ENCODE measurements around the gene RBM14. TPM values are rescaled to one million over a fixed set of nuclear protein-coding genes. Genes with fewer than 3 reads are reported as not detected.
"Not testable (repeated sequence)": the region's sequence is repeated elsewhere in the genome, so short reads cannot be mapped to it uniquely, and the experiment has no call there.

The RBM14 gene, protein sequence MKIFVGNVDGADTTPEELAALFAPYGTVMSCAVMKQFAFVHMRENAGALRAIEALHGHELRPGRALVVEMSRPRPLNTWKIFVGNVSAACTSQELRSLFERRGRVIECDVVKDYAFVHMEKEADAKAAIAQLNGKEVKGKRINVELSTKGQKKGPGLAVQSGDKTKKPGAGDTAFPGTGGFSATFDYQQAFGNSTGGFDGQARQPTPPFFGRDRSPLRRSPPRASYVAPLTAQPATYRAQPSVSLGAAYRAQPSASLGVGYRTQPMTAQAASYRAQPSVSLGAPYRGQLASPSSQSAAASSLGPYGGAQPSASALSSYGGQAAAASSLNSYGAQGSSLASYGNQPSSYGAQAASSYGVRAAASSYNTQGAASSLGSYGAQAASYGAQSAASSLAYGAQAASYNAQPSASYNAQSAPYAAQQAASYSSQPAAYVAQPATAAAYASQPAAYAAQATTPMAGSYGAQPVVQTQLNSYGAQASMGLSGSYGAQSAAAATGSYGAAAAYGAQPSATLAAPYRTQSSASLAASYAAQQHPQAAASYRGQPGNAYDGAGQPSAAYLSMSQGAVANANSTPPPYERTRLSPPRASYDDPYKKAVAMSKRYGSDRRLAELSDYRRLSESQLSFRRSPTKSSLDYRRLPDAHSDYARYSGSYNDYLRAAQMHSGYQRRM
- 28.7 TPM for total RNA-seq
- long read RNA-seq, transcript RBM14-201 (3 exons, 2,828 nt) = major isoform, 33 of 38 reads
- long read RNA-seq, partial matches to known transcripts = 5 of 38 reads
- long read RNA-seq, other reads (novel, unspliced or antisense) = 0 of 38 reads

DNA sequence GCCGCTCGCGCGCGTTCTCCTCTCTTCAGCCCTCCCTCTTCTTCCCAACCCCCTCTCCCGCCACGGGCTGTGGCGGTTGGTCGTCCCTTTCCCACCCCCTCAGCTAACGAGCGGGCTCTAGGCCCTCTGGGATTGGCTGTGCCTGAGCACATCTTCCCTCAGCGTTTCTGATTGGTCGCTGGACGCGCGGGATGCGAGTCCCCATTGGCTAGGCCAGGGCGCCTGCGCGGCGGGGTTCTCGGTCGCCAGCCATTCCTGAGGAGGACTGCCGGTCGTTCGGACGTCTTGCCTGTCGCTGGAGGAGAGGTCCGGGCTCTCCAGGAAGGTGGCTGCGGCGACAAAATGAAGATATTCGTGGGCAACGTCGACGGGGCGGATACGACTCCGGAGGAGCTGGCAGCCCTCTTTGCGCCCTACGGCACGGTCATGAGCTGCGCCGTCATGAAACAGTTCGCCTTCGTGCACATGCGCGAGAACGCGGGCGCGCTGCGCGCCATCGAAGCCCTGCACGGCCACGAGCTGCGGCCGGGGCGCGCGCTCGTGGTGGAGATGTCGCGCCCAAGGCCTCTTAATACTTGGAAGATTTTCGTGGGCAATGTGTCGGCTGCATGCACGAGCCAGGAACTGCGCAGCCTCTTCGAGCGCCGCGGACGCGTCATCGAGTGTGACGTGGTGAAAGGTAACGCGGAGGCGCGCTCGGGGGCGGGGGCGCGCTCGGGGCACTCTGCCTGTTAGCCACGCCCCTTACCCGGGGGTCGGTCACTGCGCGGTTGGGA lies at the start of gene RBM14:
Gene RBM14 (plus strand): TSS at position 252 of the 776 bp plus-strand sequence. CDS start 91 bp downstream, at position 343.
- peak; percentile 94 for ATAC-seq (ENCODE audit: poor library complexity)
- intact Hi-C loops (cut with DNase I) = loop anchor here (2.0 kb wide), 1 partner anchor 24 kb away; the partner anchor contains the start of genes CCDC87 and CCS
- peak; percentile 99 for DNase-seq

DNA sequence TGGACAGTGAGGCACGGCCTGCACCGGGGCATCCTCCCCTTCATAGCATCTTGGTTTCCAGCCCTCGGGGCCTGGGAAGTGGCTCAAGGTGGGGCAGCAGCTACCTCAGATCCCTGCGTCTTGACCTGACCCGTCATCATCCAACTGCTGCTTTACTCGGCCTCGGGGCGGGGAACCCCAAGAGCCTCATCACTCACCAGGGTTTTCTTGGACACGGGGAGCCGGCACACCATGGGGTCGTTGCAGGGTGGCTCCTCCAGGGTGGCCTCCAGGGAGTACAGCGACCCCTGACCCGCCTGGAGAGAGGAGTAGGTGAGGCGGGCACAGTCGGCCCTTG lies 48.7 kb upstream of the RBM14 start:
- no peak for ATAC-seq (ENCODE audit: poor library complexity)
- no peak for DNase-seq
- intact Hi-C loops (cut with DNase I) = no loop called here

DNA sequence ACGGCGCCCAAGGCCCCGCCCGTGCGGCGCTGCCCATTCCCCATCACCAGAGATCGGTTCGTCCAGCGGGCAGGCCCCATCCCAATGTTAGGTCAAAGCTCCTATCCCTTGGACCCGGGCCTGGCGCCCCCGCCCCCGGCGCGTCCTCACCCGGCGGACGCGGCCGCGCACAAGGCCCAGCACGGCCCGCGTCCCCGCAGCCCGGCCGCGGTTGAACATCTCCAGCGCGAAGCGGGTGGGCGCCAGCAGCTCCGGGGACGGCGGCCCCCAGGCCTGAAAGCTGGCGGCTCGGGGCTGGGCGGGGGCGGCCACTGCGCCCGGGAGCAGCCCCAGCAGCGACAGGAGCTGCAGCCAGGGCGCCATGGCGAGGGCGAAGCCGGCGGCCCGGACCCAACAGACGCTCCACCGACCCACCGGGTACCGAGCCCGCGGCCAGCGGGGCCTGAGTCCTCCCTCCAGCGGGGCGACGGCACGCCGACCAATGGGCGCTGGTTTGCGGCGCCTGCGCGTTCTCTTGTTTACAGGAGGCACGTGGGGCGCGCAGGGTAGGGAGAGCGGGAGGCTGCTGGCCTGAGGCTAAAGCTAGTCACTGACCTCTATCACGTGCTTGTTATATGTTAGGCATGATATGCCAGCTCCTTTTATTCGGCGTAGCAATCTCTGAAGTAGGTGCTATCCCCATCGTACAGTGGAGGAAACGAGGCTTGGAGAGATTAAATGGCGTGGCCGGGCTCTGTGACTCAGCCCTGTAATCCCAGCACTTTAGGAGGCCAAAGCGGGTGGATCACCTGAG lies 48.1 kb upstream of the RBM14 start, which contains the start of gene CTSF:
Gene CTSF (minus strand): TSS at position 483 of the 793 bp plus-strand sequence. CDS start 120 bp downstream, at position 363.
- intact Hi-C loops (cut with DNase I) = no loop called here
- peak; percentile 99 for ATAC-seq (ENCODE audit: poor library complexity)
- DNase-seq = peak; percentile 94

DNA sequence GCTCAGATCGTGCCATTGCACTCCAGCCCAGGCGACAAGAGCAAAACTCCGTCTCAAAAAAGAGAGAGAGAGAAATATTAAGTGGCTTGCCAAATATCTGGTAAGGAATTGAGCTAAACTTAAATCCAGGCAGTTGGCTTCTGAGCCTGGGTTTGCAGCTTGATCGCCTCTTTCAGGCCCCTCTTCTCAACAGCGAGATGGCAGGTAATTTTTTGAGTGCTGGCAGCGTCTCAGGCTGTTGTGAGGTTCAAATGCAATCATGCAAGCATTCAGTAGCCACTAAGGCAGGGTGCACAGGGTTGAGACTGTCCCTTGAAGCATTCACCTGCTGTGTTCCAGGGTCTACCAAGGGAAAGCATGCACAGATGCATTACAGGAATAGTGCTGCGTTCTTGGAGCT lies 47.4 kb upstream of the RBM14 start:
- DNase-seq (no peak), ATAC-seq (ENCODE audit: poor library complexity) (no peak)
- intact Hi-C loops (cut with DNase I) = no loop called here

DNA sequence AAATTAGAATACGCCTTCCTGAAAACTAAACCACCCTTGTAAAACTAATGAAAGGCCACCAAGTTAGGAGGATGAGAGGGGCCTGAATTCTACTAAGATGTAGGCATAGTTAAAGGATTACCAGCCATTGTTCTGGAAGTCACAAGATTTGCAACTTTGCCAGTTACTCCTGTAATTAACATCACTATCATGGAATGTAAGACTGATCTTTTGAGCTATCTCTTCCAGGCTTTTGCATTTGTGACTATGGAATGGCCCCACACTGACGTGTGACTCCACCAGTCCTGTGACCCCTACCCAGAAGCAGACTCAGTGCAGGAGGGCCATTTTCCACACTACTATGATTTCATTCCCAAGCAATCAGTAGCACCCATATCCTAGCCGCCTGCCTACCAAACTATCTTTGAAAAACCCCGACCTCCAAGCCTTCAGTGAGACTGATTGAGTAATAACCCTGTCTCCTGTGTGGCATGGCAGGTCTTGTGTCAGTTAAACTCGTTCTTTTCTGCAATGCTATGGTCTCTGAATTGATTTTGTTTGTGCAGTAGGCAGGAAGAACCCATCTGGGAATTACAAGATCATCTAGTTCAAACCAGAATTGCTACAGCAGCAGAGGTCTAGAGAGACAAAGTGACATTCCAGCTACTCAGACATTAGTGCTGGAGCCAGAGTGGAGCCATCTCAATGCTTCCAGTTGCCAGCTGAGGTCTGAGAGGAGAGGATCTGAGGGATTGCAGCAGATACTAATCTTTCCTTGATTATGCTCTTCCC lies 46.2 kb upstream of the RBM14 start:
- no peak for ATAC-seq (ENCODE audit: poor library complexity)
- no peak for DNase-seq
- intact Hi-C loops (cut with DNase I) = loop anchor here (5.0 kb wide), 1 partner anchor 262 kb away; no protein-coding TSS in a partner anchor

DNA sequence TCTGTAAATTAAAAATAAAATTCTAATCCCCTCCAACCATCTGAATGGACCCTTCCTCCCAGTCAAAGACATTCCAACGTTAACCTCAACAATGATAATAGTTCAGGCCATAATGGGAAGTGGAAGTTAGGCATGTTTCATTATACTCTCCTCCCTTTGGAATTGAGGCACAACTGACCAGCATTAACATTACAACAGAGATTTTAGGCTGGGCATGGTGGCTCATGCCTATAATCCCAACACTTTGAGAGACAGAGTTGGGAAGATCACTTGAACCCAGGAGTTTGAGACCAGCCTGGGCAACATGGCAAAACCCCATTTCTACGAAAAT lies 45.6 kb upstream of the RBM14 start:
- intact Hi-C loops (cut with DNase I) = loop anchor here (5.0 kb wide), 1 partner anchor 261 kb away; no protein-coding TSS in a partner anchor
- no peak for DNase-seq
- no peak for ATAC-seq (ENCODE audit: poor library complexity)

DNA sequence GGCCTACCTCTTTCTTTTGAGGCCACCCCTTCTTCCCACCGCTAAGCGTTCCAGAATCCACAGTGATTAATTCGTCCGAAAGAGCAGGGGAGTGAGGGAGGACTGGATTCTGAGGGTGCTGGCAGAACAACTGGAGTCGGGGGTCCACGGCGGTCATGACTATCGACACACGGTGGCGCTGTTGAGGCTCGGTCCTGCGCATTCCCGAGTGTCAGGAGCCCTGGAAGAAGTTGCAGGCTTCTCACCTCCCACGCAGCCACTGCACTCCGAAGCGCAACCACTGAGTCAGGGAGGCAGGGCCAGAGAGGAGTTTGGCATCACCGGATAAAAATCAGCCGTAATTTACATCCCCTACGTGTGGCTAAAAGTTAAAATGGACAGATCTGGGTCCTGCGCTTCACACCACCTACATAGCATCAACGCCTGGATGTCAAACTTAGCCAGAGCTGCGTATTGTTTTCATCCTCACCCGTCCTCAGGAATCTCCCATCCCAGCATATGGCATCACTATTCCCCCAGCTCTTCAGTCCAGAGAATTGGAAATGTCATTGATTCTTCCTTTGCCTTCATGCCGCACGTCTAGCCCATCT lies 37.3 kb upstream of the RBM14 start:
- intact Hi-C loops (cut with DNase I) = loop anchor here (2.0 kb wide), 1 partner anchor 100 kb away; no protein-coding TSS in a partner anchor
- DNase-seq = peak; percentile 89
- ATAC-seq (ENCODE audit: poor library complexity) = peak; percentile 95

DNA sequence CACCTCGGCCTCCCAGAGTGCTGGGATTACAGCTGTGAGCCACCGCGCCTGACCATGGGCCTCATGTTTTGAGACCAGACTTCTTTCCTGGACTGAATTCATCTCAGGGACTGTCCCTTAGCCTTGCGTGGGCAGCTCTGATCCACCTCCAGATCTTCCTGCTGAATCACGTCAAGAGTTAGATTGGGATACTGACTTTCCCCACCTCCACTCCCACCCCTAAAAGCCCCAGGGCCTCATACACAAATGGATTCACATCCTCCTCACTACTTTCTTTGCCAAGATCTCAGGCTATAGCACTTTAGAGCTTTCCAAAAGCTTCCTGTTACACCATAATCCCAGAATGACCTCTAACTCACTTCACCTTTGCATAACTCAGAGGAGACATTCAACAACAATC lies 35.6 kb upstream of the RBM14 start:
- DNase-seq = no peak
- ATAC-seq (ENCODE audit: poor library complexity) = no peak
- intact Hi-C loops (cut with DNase I) = no loop called here

DNA sequence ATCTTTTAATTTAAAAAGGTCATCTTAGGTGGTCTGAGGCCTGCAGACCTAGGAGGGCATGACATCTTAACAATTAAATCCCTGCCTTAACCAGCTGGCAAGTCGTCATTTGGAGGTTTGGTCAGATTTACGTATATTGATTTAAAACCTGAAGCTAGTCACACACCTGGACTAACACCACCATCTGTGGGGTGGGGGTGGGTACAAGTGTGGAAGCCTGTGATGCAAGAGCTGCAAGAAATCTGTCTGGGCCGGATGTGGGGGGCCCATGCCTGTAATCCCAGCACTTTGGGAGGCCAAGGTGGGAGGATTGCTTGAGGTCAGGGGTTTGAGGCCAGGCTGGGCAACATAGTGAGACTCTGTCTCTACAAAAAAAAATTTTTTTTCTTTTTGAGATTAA lies 35.2 kb upstream of the RBM14 start:
- ATAC-seq (ENCODE audit: poor library complexity) = no peak
- intact Hi-C loops (cut with DNase I) = no loop called here
- DNase-seq = no peak

DNA sequence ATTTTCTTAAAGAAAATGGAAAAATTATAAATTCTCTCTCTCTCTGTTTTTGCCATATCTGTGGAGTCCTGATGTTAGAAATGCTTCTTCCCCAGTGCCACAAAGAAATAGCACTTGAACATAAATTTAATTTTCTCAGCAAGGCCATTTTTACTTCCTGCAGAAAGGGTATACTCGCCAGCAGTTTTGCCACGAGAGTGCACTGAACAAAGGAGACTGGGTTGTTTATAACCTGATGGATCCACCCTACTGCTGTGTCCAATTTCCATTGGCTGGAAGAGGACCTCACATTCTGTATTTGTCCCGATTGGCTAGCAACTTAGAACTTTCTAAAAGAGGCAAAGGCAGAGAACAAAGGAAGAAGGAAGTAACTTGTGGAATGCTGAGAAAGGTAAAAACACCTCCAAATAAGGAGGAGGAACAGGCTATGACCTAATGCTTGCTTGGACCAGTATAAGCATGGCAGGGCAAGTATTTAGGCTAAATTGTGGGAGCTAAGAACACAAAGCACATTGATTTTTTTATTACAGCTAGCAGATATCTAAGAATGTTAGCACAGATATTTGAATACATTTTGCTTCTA lies 33.8 kb upstream of the RBM14 start:
- intact Hi-C loops (cut with DNase I) = not testable (repeated sequence)

DNA sequence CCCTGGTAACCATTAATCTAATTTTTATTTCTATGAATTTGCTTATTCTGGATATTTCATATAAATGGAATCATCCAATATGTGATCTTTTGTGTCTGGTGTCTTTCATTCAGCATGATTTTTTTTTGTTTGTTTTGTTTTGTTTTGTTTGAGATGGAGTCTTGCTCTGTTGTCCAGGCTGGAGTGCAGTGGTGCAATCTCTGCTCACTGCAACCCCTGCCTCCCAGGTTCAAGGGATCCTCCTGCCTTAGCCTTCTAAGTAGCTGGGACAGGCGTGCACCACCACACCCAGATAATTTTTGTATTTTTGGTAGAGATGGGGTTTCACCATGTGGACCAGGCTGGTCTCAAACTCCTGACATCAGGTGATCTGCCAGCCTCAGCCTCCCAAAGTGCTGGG lies 31.0 kb upstream of the RBM14 start:
- DNase-seq; intact Hi-C loops (cut with DNase I); ATAC-seq (ENCODE audit: poor library complexity): not testable (repeated sequence)

More for the DNA sequence above, 33.8 kb upstream of the RBM14 start:
- ATAC-seq (ENCODE audit: poor library complexity); DNase-seq: not testable (repeated sequence)

DNA sequence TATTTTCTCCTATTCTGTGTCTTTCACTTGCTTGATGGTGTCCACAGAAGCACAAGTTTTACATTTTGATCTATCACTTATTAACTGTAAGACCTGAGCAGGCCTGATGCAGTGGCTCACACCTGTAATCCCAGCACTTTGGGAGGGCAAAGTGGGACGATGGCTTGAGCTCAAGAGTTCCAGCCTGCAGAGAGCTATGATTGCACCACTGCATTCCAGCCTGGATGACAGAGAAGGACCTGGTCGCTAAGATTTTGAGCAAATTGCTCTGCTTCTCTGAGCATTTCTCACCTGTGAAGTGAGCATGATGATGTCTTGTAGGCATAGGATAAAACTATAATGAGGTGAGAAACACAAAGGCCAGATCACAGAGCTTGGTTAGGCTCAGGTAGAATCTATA lies 30.3 kb upstream of the RBM14 start:
- ATAC-seq (ENCODE audit: poor library complexity) = no peak
- intact Hi-C loops (cut with DNase I) = no loop called here

DNA sequence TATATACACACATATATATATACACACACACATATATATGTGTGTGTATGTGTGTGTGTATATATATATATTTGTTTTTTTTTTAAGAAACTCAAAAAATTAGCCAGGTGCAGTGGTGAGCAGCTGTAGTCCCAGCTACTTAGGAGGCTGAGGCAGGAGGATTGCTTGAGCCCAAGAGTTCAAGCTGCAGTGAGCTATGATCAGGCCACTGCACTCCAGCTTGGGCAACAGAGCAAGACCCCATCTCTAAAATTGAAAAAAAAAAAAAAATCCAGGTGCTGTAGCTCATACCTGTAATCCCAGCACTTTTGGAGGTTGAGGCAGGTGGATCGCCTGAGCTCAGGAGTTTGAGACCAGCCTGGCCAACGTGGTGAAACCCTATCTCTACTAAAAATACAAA lies 27.1 kb upstream of the RBM14 start:
- DNase-seq; ATAC-seq (ENCODE audit: poor library complexity); intact Hi-C loops (cut with DNase I): not testable (repeated sequence)

More for the DNA sequence above, 30.3 kb upstream of the RBM14 start:
- no peak for DNase-seq

DNA sequence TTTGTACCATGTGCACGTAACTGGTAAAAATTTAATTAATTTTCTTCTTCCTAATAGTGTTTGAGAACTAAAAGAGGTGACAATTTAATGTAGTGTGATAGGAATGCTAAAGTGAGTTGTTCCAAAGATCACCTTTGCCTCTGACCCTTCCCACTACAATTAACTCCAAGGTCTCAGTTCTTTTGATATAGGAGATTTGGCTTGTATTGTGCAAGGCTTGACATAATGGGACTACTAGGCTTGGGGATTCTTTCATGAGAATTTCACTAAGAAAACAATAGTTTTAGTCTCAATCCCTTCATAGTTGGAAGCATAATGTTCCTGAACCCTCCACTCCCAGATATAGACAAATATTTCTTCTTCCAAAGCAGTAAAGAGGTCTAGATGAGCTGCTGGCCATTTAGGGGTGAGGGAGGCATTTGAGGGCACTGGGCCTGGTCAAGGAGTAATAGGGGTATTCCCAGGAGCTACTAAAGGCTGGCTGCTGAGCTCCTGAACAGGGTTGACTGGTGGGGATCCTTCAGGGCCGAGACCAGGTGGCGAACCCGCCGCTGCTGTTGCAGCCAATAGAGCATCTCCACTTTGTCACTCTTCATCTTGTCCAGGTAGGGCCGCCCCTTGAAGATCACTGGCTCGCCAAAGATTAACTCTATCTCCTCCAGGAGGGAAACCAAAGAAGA lies 26.3 kb upstream of the RBM14 start:
- intact Hi-C loops (cut with DNase I) = no loop called here
- no peak for DNase-seq
- ATAC-seq (ENCODE audit: poor library complexity) = no peak

DNA sequence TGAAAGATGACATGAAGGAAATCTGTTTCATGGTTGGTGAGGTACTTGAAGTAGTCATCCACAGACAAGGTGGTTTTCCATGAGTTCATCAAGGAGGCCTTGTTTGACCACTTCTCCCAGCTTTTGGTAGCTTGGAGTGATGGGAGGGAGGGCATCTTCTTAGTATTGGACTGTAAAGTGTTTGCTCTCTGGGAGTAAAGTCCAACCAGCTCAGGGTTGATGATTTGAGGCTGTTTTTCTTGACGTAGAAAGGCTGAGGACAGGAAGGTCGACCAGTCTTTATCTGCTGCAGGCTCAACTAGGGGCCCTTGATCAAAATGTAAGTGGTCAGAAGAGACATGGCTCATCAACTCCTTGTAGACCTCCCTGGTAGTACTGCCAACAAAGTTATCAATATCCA lies 25.3 kb upstream of the RBM14 start:
- ATAC-seq (ENCODE audit: poor library complexity) (no peak), DNase-seq (no peak)
- intact Hi-C loops (cut with DNase I) = no loop called here
